ENCODE measurements around the gene MAPK12.

MAPK12 gene

GRCh38 chr22:50236731-50237409, 24.6 kb downstream of the MAPK12 start:
- no peak overlapping the region for H3K27ac ChIP-seq
- TF ChIP-seq, protein P1, sequence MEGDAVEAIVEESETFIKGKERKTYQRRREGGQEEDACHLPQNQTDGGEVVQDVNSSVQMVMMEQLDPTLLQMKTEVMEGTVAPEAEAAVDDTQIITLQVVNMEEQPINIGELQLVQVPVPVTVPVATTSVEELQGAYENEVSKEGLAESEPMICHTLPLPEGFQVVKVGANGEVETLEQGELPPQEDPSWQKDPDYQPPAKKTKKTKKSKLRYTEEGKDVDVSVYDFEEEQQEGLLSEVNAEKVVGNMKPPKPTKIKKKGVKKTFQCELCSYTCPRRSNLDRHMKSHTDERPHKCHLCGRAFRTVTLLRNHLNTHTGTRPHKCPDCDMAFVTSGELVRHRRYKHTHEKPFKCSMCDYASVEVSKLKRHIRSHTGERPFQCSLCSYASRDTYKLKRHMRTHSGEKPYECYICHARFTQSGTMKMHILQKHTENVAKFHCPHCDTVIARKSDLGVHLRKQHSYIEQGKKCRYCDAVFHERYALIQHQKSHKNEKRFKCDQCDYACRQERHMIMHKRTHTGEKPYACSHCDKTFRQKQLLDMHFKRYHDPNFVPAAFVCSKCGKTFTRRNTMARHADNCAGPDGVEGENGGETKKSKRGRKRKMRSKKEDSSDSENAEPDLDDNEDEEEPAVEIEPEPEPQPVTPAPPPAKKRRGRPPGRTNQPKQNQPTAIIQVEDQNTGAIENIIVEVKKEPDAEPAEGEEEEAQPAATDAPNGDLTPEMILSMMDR (conservative IDR thresholded peaks at IDR 0.05): peak; percentile 71

- TF ChIP-seq, protein P1 (conservative IDR thresholded peaks at IDR 0.05): no peak
- H3K27ac ChIP-seq: no peak overlapping the region
These were observed 28.3 kb downstream of the MAPK12 start for GRCh38 chr22:50233223-50233622.

DNA sequence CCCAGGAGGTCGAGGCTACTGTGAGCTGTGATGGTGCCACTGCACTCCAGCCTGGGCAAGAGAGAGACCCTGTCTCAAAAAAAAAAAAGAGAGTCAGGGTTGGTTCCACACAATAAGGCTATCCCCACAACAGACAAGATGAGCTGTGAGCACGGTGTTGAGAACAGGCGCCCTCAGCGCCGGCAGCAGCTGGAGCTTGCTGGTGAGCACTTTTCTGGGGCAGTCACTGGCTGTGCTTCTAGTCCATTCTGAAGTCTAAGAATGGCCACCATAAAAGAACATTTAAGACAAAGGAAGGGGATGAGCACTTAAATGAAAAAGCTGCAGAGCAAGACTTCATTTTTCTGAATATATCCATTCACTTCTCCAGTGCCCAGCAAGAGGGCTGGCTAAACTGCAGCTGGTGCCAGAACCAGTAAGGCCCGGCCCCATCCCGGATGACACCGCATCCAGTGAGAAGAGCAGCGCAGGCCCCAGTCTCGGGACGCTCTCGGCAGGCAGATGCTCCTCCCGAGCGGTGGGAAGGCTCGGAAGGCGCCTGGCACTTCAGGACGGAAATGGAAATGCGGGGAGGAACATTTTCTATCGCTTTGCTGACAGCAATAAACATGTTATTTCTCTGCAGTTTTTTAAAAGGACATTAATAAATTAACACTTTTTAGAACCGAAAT, 28.9 kb downstream of the MAPK12 start:
- H3K27ac ChIP-seq: no peak overlapping the region
- TF ChIP-seq, protein P1 (conservative IDR thresholded peaks at IDR 0.05): no peak

- no peak overlapping the region for H3K27ac ChIP-seq
- TF ChIP-seq, protein P1 (conservative IDR thresholded peaks at IDR 0.05): no peak
These were observed 32.1 kb downstream of the MAPK12 start for GRCh38 chr22:50229370-50229769.

DNA sequence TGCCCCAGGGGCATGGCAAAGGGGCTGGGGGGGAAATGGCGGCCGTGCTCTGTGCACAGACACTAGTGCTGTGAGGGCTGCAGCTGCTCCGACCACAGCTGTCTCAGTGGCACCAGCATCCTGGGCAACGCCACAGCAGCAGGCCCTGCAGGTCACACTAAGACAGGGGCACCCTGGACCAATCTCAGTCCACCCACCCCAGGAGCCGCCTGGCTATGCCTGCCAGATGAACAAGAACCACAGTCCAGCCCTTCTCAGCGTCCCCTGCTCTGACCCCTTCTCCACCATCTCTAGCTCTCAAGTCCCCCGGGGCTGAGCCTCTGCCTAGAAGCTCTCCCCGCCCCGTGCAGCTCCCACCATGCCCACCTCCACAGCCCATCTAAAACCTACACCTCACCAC, 33.1 kb downstream of the MAPK12 start:
- TF ChIP-seq, protein P1 (conservative IDR thresholded peaks at IDR 0.05): no peak
- H3K27ac ChIP-seq: no peak overlapping the region

DNA sequence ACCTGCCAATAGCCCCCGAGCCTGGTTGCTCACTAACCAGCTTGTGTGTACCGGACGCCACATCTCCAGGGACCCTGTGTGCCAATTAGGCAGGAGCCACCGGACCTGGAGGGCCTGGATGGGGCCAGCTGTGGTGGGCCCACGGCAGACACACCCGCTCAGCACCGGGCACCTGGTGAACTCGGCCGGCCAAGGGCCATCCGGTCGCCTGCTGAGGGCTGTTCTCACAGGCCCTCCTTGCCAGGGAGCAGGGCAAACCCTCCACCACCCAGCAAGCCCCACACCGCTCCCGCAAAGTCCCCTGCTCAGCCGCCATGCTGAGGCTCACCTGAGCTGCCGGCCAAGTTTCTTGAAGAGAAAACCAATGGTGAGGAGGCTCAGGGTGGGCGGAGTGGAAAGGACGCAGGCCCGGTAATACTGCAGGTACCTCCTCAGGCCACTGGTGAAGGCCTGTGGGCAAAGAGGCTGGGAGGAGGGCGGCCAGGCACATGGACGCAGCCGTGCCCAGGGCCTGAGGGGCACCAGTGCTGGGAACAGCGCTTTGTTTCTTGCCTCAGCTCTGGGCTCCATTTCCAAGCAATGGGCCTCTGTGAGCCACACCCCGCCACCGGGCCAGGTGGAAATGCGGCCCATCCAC, 33.8 kb downstream of the MAPK12 start:
- TF ChIP-seq, protein P1 (conservative IDR thresholded peaks at IDR 0.05): no peak
- no peak overlapping the region for H3K27ac ChIP-seq

DNA sequence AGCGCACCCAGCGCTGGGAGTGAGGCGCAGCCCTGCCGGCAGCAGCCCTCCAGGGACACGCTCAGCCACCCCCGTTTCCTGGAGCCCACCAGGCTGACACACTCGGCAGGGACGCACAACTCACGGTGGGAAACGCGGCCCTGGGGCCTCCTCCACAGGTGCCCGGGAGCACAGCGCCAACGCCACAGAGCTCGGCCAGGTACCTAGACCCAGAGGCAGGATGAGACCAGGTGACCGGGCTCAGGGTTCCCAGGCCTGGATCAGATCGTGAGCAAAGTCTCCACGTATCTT, 34.7 kb downstream of the MAPK12 start:
- TF ChIP-seq, protein P1 (conservative IDR thresholded peaks at IDR 0.05): no peak
- H3K27ac ChIP-seq: no peak overlapping the region
